K562 (cell line): ENCODE data around the gene TLE3. TPM values are rescaled to one million over a fixed set of nuclear protein-coding genes. Genes with fewer than 3 reads are reported as not detected.
A peak's percentile ranks its signal among the peaks of the same experiment; 100 is the strongest.

ENCODE experiments used
- ATAC-seq: fragments of 200-7000 bp; cut with Tn5 transposase; 3 replicates; pipeline ENCODE4 v1.9.1; 2020; ENCODE audit warnings: moderate library complexity
- BruUV-seq: library from RNA; stranded (reverse); fragments of 400-500 nt; replicated peaks from 2 replicates; lab custom pipeline; 2021; lab: Mats Ljungman, UMichigan
- CTCF ChIA-PET: fragments of 300-600 bp; formaldehyde crosslinking; extraction: SDS; loops from one replicate; lab custom pipeline; 2021; ENCODE audit warnings: low intra/inter-chr PET ratio; lab: Yijun Ruan, JAX
- POLR2A ChIA-PET: fragments of 300-600, 350-650 bp; sonication (Branson Sonifier 250); formaldehyde crosslinking; extraction: SDS; loops from one replicate; lab custom pipeline; 2021; ENCODE audit warnings: antibody characterized with exemption, inconsistent platforms; lab: Yijun Ruan, JAX
- DNase-seq, 4 experiments: peaks; one replicate each; pipeline versions ENCODE4 v3.0.0 to v3.0.0-alpha.2; 2011 to 2018; ENCODE audit warnings: low spot score in 3 of 4, mixed read lengths in 3 of 4; ENCODE audit errors: extremely low read depth in 1 of 4
- FAIRE-seq: peaks from 2 replicates; lab custom pipeline; 2011; peaks lifted over from hg19 to GRCh38; lab: Jason Lieb, UNC
- H2AFZ ChIP-seq: 2 replicates; pipeline ENCODE4 v1.6.0; 2011; ENCODE audit warnings: low read depth, low read length, control low read depth, inconsistent platforms
- H3K27ac ChIP-seq: fragments of 200-600 bp; 3 replicates; pipeline ENCODE4 v1.8.0; 2011; ENCODE audit warnings: low read depth, mild to moderate bottlenecking, control low read depth, inconsistent platforms, low read length, moderate library complexity, mixed read lengths; ENCODE audit errors: extremely low read depth
- H3K27me3 ChIP-seq, 2 experiments: fragments of 300-600 bp in 1 of 2; 2 replicates in 1 of 2; 3 replicates in 1 of 2; pipeline versions ENCODE4 v1.6.0 to v1.8.0; 2011; ENCODE audit warnings: inconsistent platforms in 2 of 2, low read length in 2 of 2, mild to moderate bottlenecking in 1 of 2, mixed read lengths in 1 of 2, moderate library complexity in 1 of 2; ENCODE audit not compliant: control insufficient read depth in 2 of 2, insufficient read depth in 2 of 2
- H3K36me3 ChIP-seq: fragments of 300-600 bp; 3 replicates; pipeline ENCODE4 v1.8.0; 2011; ENCODE audit warnings: mild to moderate bottlenecking, low read length, inconsistent platforms; ENCODE audit not compliant: control insufficient read depth, insufficient read depth
- H3K4me1 ChIP-seq, 2 experiments: fragments of 200-600 bp in 1 of 2; replicated peaks in 1 of 2; 2 replicates in 1 of 2; 3 replicates in 1 of 2; pipeline versions ENCODE4 v1.5.1 to v1.8.0; 2011; ENCODE audit warnings: inconsistent platforms in 2 of 2, low read length in 2 of 2, mild to moderate bottlenecking in 1 of 2, mixed read lengths in 1 of 2, moderate library complexity in 1 of 2; ENCODE audit not compliant: control insufficient read depth in 2 of 2, insufficient read depth in 2 of 2
- H3K4me2 ChIP-seq: 2 replicates; pipeline ENCODE4 v1.6.1; 2011; ENCODE audit warnings: low read length, control low read depth, inconsistent platforms, mixed read lengths; ENCODE audit not compliant: insufficient read depth
- H3K4me3 ChIP-seq: fragments of 200-600 bp; sonication (generic), shearing (Covaris generic); 2 replicates; pipeline ENCODE4 v1.5.1; 2016; ENCODE audit warnings: control low read depth, inconsistent platforms
- H3K79me2 ChIP-seq: fragments of 200-600 bp; 3 replicates; pipeline ENCODE4 v1.8.0; 2011; ENCODE audit warnings: low read length, inconsistent platforms; ENCODE audit not compliant: control insufficient read depth, insufficient read depth
- H3K9ac ChIP-seq, 2 experiments: 2 replicates each; pipeline versions ENCODE4 v1.6.0 to v1.6.1; 2011; ENCODE audit warnings: low read depth in 2 of 2, low read length in 2 of 2, control low read depth in 1 of 2, inconsistent platforms in 1 of 2, mild to moderate bottlenecking in 1 of 2, mixed read lengths in 1 of 2; ENCODE audit not compliant: insufficient read depth in 1 of 2
- H3K9me1 ChIP-seq: one replicate; pipeline ENCODE4 v1.6.0; 2011; ENCODE audit warnings: inconsistent platforms, mild to moderate bottlenecking, low read length, moderate library complexity; ENCODE audit not compliant: control insufficient read depth, insufficient read depth
- H3K9me3 ChIP-seq: replicated peaks from 2 replicates; pipeline ENCODE4 v1.5.1; 2011; ENCODE audit warnings: low read depth, low read length, inconsistent platforms; ENCODE audit not compliant: control insufficient read depth, insufficient read depth
- H4K20me1 ChIP-seq: replicated peaks from 2 replicates; pipeline ENCODE4 v1.6.1; 2011; ENCODE audit warnings: low read length, inconsistent platforms, mixed read lengths; ENCODE audit not compliant: control insufficient read depth, insufficient read depth
- HDAC1 ChIP-seq, 2 experiments: fragments of 450-650 bp; IDR thresholded peaks; 2 replicates each; pipeline ENCODE4 v1.6.1; 2016 to 2017; ENCODE audit warnings: inconsistent platforms in 1 of 2, mild to moderate bottlenecking in 1 of 2, moderate library complexity in 1 of 2
- KDM5B ChIP-seq: fragments of 200-600 bp; sonication (generic); IDR thresholded peaks from 2 replicates; pipeline ENCODE4 v1.6.1; 2012; ENCODE audit warnings: low read depth, mild to moderate bottlenecking, moderate library complexity, low read length, control low read depth, inconsistent platforms; ENCODE audit not compliant: insufficient replicate concordance
- MYC ChIP-seq, 2 experiments: fragments of 250-450 bp in 1 of 2; sonication (Bioruptor Pico) in 1 of 2; IDR thresholded peaks; 2 replicates each; pipeline versions ENCODE4 v1.5.1 to v1.6.1; 2012 to 2021; ENCODE audit warnings: low read depth in 2 of 2, borderline replicate concordance in 1 of 2, improper control_type of control experiment in 1 of 2, low read length in 1 of 2, mild to moderate bottlenecking in 1 of 2, moderate library complexity in 1 of 2
- RREB1 ChIP-seq: fragments of 250-450 bp; sonication (Bioruptor Pico); IDR thresholded peaks from 2 replicates; pipeline ENCODE4 v1.4.0; 2020
- ZNF644 ChIP-seq: fragments of 200-800 bp; sonication (Bioruptor generic); IDR thresholded peaks from 2 replicates; pipeline ENCODE4 v1.6.1; 2016; ENCODE audit warnings: low read depth, missing genetic modification characterization, missing compliant biosample characterization
- WGBS: fragments of 100-300 bp; shearing (Covaris generic); methylation state at CpG from one replicate; pipeline ENCODE4 v1.1.6; 2016; ENCODE audit warnings: low coverage, mixed read lengths; ENCODE audit not compliant: insufficient coverage; ENCODE audit errors: missing lambda C conversion rate; 5-methylcytosine and 5-hydroxymethylcytosine counted together
- in situ Hi-C: fragments of 300-500 bp; cut with MboI; formaldehyde crosslinking; loops from 4 replicates; pipeline ENCODE4 v1.15.0; 2018; ENCODE audit warnings: inconsistent platforms, mixed read lengths
- intact Hi-C: fragments of 100-400 bp; cut with micrococcal nuclease; formaldehyde crosslinking; loops from 2 replicates; pipeline ENCODE4 v1.14.2; 2022
- polyA plus RNA-seq, 8 experiments: library from polyadenylated mRNA; depleted of rRNA in 4 of 8; stranded (reverse) in 5 of 8; unstranded in 3 of 8; fragments of >200 nt; fragmentation: Nextera tagmentation in 2 of 8; fragmentation: Illumina TruSeq in 1 of 8; extraction: Ambion mirVana in 2 of 8; extraction: Trizol in 1 of 8; gene quantifications; 2 replicates each; pipeline versions ENCODE4 v1.2.1 to v1.2.3, GENCODE V29; 2011 to 2014; ENCODE audit warnings: inconsistent platforms in 1 of 8, missing spikeins in 1 of 8
- total RNA-seq, 7 experiments: library from RNA; depleted of rRNA in 6 of 7; stranded (reverse); fragments of >200 nt in 6 of 7; fragmentation: Illumina TruSeq in 2 of 7; extraction: Trizol in 2 of 7; gene quantifications; 2 replicates each; pipeline versions ENCODE4 v1.2.1 to v1.2.3, GENCODE V29; 2011 to 2021; ENCODE audit warnings: low replicate concordance in 1 of 7
- TF ChIP-seq, protein P1 (sequence below): fragments of 250-450 bp; sonication (Bioruptor Pico); IDR thresholded peaks from 2 replicates; pipeline ENCODE4 v1.8.0; 2022; ENCODE audit warnings: inconsistent platforms

TLE3 gene
- total and polyA plus RNA-seq, 9 of the 15 experiments (the other 6 are each of a cell fraction or from before 2014, with no cell fraction given): 1.5 to 84.2 (median 14.1) TPM

GRCh38 chr15:70047386-70048197 is 50.1 kb downstream of the TLE3 start:
- H3K9ac ChIP-seq: no peak overlapping the region
- no peak overlapping the region for H3K4me3 ChIP-seq
- H3K36me3 ChIP-seq: peaks cover 43% of the 10 kb centered on the region; the same call in 2 of the 3 replicates
- DNase-seq (peak in 1 of 4 experiments; percentile 19), ATAC-seq (no peak), FAIRE-seq (no peak)
- intact Hi-C loops (no loop called here), in situ Hi-C loops (no loop called here)
- H2AFZ ChIP-seq: no peak overlapping the region
- H3K27ac ChIP-seq: no peak overlapping the region
- 86% methylated on average over 16 of the region's 17 CpGs for WGBS
- ChIA-PET CTCF (no interaction called here), POLR2A (interaction anchor here (0.6 to 1.8 kb wide), 6 partner anchors 9 to 136 kb away, joined by 3 to 9 read pairs (median 3); no protein-coding TSS in a partner anchor)
- no peaks in the 10 kb centered on the region for H3K9me3 ChIP-seq
- no peaks in the 10 kb centered on the region for H3K27me3 ChIP-seq
- no peaks in the 10 kb centered on the region for H3K79me2 ChIP-seq
- BruUV-seq: no TSS peak
- H3K9me1 ChIP-seq: peaks cover 4% of the 10 kb centered on the region
- peaks cover 0 to 3% of the 10 kb centered on the region in 2 experiments; a peak in 1 of 5 replicates for H3K4me1 ChIP-seq
- TF ChIP-seq, protein P1, sequence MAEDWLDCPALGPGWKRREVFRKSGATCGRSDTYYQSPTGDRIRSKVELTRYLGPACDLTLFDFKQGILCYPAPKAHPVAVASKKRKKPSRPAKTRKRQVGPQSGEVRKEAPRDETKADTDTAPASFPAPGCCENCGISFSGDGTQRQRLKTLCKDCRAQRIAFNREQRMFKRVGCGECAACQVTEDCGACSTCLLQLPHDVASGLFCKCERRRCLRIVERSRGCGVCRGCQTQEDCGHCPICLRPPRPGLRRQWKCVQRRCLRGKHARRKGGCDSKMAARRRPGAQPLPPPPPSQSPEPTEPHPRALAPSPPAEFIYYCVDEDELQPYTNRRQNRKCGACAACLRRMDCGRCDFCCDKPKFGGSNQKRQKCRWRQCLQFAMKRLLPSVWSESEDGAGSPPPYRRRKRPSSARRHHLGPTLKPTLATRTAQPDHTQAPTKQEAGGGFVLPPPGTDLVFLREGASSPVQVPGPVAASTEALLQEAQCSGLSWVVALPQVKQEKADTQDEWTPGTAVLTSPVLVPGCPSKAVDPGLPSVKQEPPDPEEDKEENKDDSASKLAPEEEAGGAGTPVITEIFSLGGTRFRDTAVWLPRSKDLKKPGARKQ (CRISPR knock-in tag): no peak
- no peak for TF ChIP-seq RREB1
- no peak for TF ChIP-seq ZNF644 (tag)
- TF ChIP-seq MYC (IDR thresholded peaks at IDR 0.05; ENCODE audit: low read depth, low read length): no peak
- no peak for TF ChIP-seq MYC (CRISPR knock-in tag; IDR thresholded peaks at IDR 0.05; ENCODE audit: borderline replicate concordance, low read depth)
- TF ChIP-seq KDM5B: no peak
- no peak for TF ChIP-seq HDAC1 (IDR thresholded peaks at IDR 0.05)
- no peaks in the 10 kb centered on the region for H4K20me1 ChIP-seq
- no peak overlapping the region for H3K4me2 ChIP-seq
